Hepatocyte (in vitro differentiated cells): ENCODE data around the gene PDE4D. TPM values are rescaled to one million over a fixed set of nuclear protein-coding genes. Genes with fewer than 3 reads are reported as not detected.
"Not testable (repeated sequence)": the region's sequence is repeated elsewhere in the genome, so short reads cannot be mapped to it uniquely, and the experiment has no call there.

Experiments used
- DNase-seq: peaks from one replicate; pipeline ENCODE4 v3.0.0-alpha.2; 2016; ENCODE audit warnings: low spot score
- H2AFZ ChIP-seq: fragments of 200-600 bp; sonication (generic); 2 replicates; pipeline ENCODE4 v1.6.0; 2016; ENCODE audit warnings: antibody characterized with exemption, mild to moderate bottlenecking
- H3K27ac ChIP-seq: fragments of 200-600 bp; sonication (generic); 2 replicates; pipeline ENCODE4 v1.5.1; 2016; ENCODE audit warnings: mild to moderate bottlenecking
- H3K27me3 ChIP-seq: fragments of 200-600 bp; sonication (generic); 2 replicates; pipeline ENCODE4 v1.6.1; 2016
- H3K36me3 ChIP-seq: fragments of 200-600 bp; sonication (generic); replicated peaks from 2 replicates; pipeline ENCODE4 v1.5.1; 2016; ENCODE audit warnings: low read depth; ENCODE audit not compliant: insufficient read depth
- H3K4me1 ChIP-seq: fragments of 200-600 bp; sonication (generic); 2 replicates; pipeline ENCODE4 v1.5.1; 2016; ENCODE audit warnings: mild to moderate bottlenecking, moderate library complexity; ENCODE audit not compliant: insufficient read depth
- H3K4me2 ChIP-seq: fragments of 200-600 bp; sonication (generic); 2 replicates; pipeline ENCODE4 v1.6.0; 2016
- H3K4me3 ChIP-seq: fragments of 200-600 bp; sonication (generic); 2 replicates; pipeline ENCODE4 v1.5.1; 2016; ENCODE audit warnings: mild to moderate bottlenecking
- H3K79me2 ChIP-seq: fragments of 200-600 bp; sonication (generic); 2 replicates; pipeline ENCODE4 v1.6.0; 2017; ENCODE audit warnings: mild to moderate bottlenecking
- H3K9me2 ChIP-seq: fragments of 200-600 bp; sonication (generic); replicated peaks from 2 replicates; pipeline ENCODE4 v1.6.0; 2017; ENCODE audit warnings: mild to moderate bottlenecking; ENCODE audit not compliant: insufficient read depth
- H3K9me3 ChIP-seq: fragments of 200-600 bp; sonication (generic); 2 replicates; pipeline ENCODE4 v1.5.1; 2016; ENCODE audit warnings: low read depth, mild to moderate bottlenecking
- H4K20me1 ChIP-seq: fragments of 200-600 bp; sonication (generic); 2 replicates; pipeline ENCODE4 v1.6.0; 2016; ENCODE audit warnings: mild to moderate bottlenecking; ENCODE audit not compliant: insufficient read depth, poor library complexity, severe bottlenecking
- CTCF ChIP-seq: fragments of 200-600 bp; sonication (generic); IDR thresholded peaks from 2 replicates; pipeline ENCODE4 v1.5.1; 2016; ENCODE audit warnings: antibody characterized with exemption, mild to moderate bottlenecking; ENCODE audit not compliant: poor library complexity
- EZH2 ChIP-seq: fragments of 200-600 bp; sonication (generic); IDR thresholded peaks from 2 replicates; pipeline ENCODE4 v1.6.1; 2016; ENCODE audit warnings: antibody characterized with exemption, mild to moderate bottlenecking, borderline replicate concordance
- EZH2phosphoT487 ChIP-seq: fragments of 200-600 bp; sonication (generic); IDR thresholded peaks from one replicate; pipeline ENCODE4 v1.6.1; 2018; ENCODE audit warnings: antibody characterized with exemption, mild to moderate bottlenecking, low read depth, moderate library complexity; ENCODE audit not compliant: unreplicated experiment, severe bottlenecking
- WGBS: methylation state at CpG from one replicate; pipeline ENCODE4 v1.1.6; 2016; ENCODE audit warnings: low lambda C conversion rate; ENCODE audit errors: missing lambda C conversion rate; 5-methylcytosine and 5-hydroxymethylcytosine counted together
- polyA plus RNA-seq: library from polyadenylated mRNA; unstranded; fragments of >200 nt; fragmentation: Nextera tagmentation; extraction: Ambion mirVana; gene quantifications from 2 replicates; pipeline ENCODE4 v1.2.1, GENCODE V29; 2016
- total RNA-seq: library from RNA; depleted of rRNA; stranded (reverse); fragments of >200 nt; gene quantifications from 2 replicates; pipeline ENCODE4 v1.2.3, GENCODE V29; 2014

The PDE4D gene
- total and polyA plus RNA-seq, 2 experiments from 2014 or later: 14.5 to 45.2 TPM

- no peak overlapping the region for H3K4me3 ChIP-seq
- H3K9me2 ChIP-seq: no peaks in the 10 kb centered on the region
- H3K79me2 ChIP-seq: no peaks in the 10 kb centered on the region
- H3K9me3 ChIP-seq: no peaks in the 10 kb centered on the region
- no peak overlapping the region for H3K4me2 ChIP-seq
- DNase-seq: no peak
- H3K36me3 ChIP-seq: no peaks in the 10 kb centered on the region
- H3K27me3 ChIP-seq: no peaks in the 10 kb centered on the region
- WGBS: 92% methylated on average over 2 of the region's 2 CpGs
- TF ChIP-seq CTCF (no peak), EZH2 (no peak), EZH2phosphoT487 (no peak)
- no peaks in the 10 kb centered on the region for H3K4me1 ChIP-seq
- H2AFZ ChIP-seq: no peak overlapping the region
- H3K27ac ChIP-seq: no peak overlapping the region
- no peaks in the 10 kb centered on the region for H4K20me1 ChIP-seq
These were observed 218.8 kb downstream of the PDE4D start for GRCh38 chr5:59674763-59675162.

GRCh38 chr5:59673438-59674058 lies 220.0 kb downstream of the PDE4D start:
- WGBS: 23% methylated on average over 4 of the region's 4 CpGs
- H3K27ac ChIP-seq: no peak overlapping the region
- no peak overlapping the region for H3K4me3 ChIP-seq
- peak; percentile 68 for DNase-seq
- no peaks in the 10 kb centered on the region for H3K36me3 ChIP-seq
- no peak overlapping the region for H2AFZ ChIP-seq
- no peaks in the 10 kb centered on the region for H3K27me3 ChIP-seq
- H4K20me1 ChIP-seq: no peaks in the 10 kb centered on the region
- H3K9me3 ChIP-seq: no peaks in the 10 kb centered on the region
- H3K4me2 ChIP-seq: no peak overlapping the region
- H3K4me1 ChIP-seq: no peaks in the 10 kb centered on the region
- H3K79me2 ChIP-seq: no peaks in the 10 kb centered on the region
- TF ChIP-seq EZH2 (no peak), EZH2phosphoT487 (no peak), CTCF (peak; percentile 85)
- no peaks in the 10 kb centered on the region for H3K9me2 ChIP-seq

GRCh38 chr5:59666440-59667068 lies 227.0 kb downstream of the PDE4D start:
- no peak for DNase-seq
- Histone ChIP-seq H4K20me1 (no peaks in the 10 kb centered on the region), H3K4me2 (no peak overlapping the region), H3K27ac (no peak overlapping the region), H3K79me2 (no peaks in the 10 kb centered on the region), H3K9me2 (no peaks in the 10 kb centered on the region), H2AFZ (no peak overlapping the region), H3K4me1 (peaks cover 8% of the 10 kb centered on the region), H3K36me3 (no peaks in the 10 kb centered on the region), H3K4me3 (no peak overlapping the region), H3K9me3 (no peaks in the 10 kb centered on the region), H3K27me3 (no peaks in the 10 kb centered on the region)
- no peak for TF ChIP-seq EZH2phosphoT487
- no peak for TF ChIP-seq CTCF
- TF ChIP-seq EZH2: no peak
- WGBS: 79% methylated on average over 4 of the region's 4 CpGs

GRCh38 chr5:59665832-59666203 lies 227.7 kb downstream of the PDE4D start:
- H3K9me3 ChIP-seq, H3K9me2 ChIP-seq, H3K4me3 ChIP-seq, H3K27ac ChIP-seq, H3K4me1 ChIP-seq, H3K4me2 ChIP-seq, H4K20me1 ChIP-seq, DNase-seq, H3K36me3 ChIP-seq, H3K27me3 ChIP-seq, H2AFZ ChIP-seq, H3K79me2 ChIP-seq: not testable (repeated sequence)
- 92% methylated on average over 7 of the region's 7 CpGs for WGBS
